ENCODE data around the gene INHBE. TPM values are rescaled to one million over a fixed set of nuclear protein-coding genes. Genes with fewer than 3 reads are reported as not detected.
A peak's percentile ranks its signal among the peaks of the same experiment; 100 is the strongest.

Gene INHBE
- total RNA-seq, 2 donors from 2014 or later, result 0.18 to 0.23 TPM

GRCh38 chr12:57476993-57477709 is 22.0 kb downstream of the INHBE start:
- DNase-seq (ENCODE audit: low spot score in 2 of 2) (no peak), ATAC-seq (no peak)
- Mint-ChIP-seq H3K27ac (peak overlapping the region; percentile 98), H3K9me3 (no peaks in the 10 kb centered on the region), H3K36me3 (peaks cover 34 to 55% of the 10 kb centered on the region in 2 donors)

DNA sequence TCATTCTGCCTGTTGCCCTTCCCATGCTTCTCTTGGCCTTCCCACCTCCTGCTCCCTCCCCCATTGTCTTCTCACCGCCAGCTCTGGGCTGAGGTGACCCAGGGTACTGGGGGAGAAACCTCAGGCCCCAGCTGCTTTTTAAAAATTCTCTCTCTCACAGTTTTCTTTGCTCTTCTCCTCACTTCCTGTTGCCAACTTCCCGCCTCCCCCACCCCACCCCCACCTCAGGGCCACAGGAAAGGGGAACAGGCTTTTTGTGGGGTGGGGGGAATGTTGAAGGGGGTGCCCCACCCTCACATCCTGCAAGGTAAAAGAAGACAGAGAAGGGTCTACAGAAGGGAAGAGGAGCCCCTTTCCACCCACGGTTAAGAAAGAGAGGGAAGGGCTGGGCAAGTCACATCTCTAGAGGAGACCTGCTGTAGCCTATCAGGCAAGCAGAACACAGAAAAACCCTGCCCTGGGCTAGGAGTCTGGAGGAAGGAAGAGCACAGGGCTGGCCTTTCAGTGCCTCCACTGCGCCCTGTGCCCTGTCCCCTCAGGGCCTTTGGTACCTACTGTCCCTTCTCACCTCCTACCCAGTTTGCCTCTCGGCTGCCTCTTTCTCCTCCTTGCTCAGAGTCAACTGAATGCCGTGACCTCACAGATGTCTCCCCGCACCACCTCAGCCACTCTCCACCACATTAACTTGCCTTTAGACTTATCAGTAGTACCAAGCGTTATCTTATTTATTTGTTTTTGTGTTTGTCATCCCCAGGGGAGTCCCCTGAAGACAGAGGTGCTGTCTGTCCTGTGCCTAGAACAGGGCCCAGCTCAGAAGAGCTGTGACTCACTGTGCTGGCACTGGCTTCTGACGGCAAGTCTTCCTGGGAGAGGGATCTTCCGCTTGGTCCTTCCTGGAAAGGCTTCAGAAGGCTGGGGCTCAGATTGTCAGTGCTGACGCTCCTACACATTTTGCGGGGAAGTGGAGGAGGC is 22.9 kb downstream of the INHBE start:
- DNase-seq (ENCODE audit: low spot score in 2 of 2) (peak; percentile 49 to 77), ATAC-seq (peak; percentile 58 to 67)
- H3K27ac Mint-ChIP-seq, result peak overlapping the region; percentile 98
- H3K36me3 Mint-ChIP-seq, result peaks cover 34 to 55% of the 10 kb centered on the region in 2 donors
- H3K9me3 Mint-ChIP-seq, result no peaks in the 10 kb centered on the region

GRCh38 chr12:57479043-57479375 is 23.9 kb downstream of the INHBE start:
- Mint-ChIP-seq H3K9me3 (no peaks in the 10 kb centered on the region), H3K27ac (peak overlapping the region; percentile 98), H3K36me3 (peaks cover 32 to 47% of the 10 kb centered on the region in 2 donors)
- ATAC-seq, result no peak
- DNase-seq (ENCODE audit: low spot score in 2 of 2), result peak in 1 of 2 donors; percentile 13

DNA sequence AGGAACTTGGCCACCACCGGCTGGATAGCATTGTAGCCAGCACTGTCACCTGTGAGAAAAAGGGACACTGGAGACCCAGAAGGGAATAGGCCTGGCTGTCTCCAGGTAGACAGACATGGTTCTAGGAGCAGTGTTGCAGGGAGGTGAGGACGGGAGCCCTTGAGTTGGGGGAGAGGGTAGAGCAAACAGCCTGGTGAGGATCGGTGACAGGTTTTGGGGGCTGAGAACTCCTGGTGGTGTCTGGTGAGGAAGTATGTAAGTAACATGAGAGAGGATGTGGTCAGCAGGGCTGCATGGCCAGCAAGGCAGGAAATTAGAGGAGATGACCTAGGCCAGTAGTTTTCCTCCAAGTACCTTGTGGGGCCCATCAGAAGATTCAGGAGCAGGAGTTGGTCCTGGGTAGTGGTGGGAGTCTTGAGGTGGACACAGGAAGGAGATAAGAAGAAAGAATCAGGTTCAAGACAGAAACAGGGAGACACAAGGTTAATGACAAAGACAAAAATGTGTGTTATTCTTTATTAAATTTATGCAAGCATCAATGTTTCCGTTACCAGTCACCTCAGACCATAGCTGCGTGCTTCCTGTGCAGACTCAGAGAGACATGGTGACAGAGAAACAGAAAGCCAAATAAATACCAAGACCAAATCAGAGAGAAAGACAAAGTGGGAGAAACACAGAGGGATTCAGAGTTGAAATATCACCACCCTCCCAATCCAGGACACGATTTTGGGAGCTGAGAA is 24.4 kb downstream of the INHBE start, which contains the start of gene ARHGAP9:
TSS of gene ARHGAP9 (minus strand) at position 491 of the 740 bp plus-strand sequence. CDS start at position 31, 460 bp downstream.
- no peaks in the 10 kb centered on the region for H3K9me3 Mint-ChIP-seq
- peak in 1 of 2 donors; percentile 47 for DNase-seq (ENCODE audit: low spot score in 2 of 2)
- H3K36me3 Mint-ChIP-seq, result peaks cover 26 to 42% of the 10 kb centered on the region in 2 donors
- ATAC-seq, result peak; percentile 60 to 67
- peak within 1 kb of the TSS; percentile 98 for H3K27ac Mint-ChIP-seq

- Mint-ChIP-seq H3K36me3 (peaks cover 16 to 30% of the 10 kb centered on the region in 2 donors), H3K27ac (peak overlapping the region; percentile 75 to 98), H3K9me3 (no peaks in the 10 kb centered on the region)
- ATAC-seq, result no peak
- DNase-seq (ENCODE audit: low spot score in 2 of 2), result no peak
These were observed 26.6 kb downstream of the INHBE start for GRCh38 chr12:57481671-57482070.

DNA sequence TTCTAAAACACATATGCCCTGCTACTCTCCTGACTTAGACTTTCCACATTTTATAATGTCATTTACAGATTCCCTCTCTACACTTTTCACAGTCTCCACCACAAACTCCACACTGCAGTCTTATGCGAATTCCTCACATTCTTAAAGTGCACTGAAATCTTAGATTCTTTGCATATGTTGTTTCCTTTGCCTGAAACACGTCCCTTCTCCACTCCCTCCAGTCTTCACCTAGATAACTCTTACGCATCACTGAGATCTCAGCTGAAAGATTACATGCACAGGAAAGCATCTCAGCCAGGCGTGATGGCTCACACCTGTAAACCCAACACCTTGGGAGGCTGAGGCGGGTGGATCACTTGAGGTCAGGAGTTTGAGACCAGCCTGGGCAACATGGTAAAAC is 28.4 kb downstream of the INHBE start:
- no peaks in the 10 kb centered on the region for H3K9me3 Mint-ChIP-seq
- DNase-seq (ENCODE audit: low spot score in 2 of 2) (no peak), ATAC-seq (no peak)
- no peak overlapping the region for H3K27ac Mint-ChIP-seq
- H3K36me3 Mint-ChIP-seq, result peaks cover 11 to 19% of the 10 kb centered on the region in 2 donors

DNA sequence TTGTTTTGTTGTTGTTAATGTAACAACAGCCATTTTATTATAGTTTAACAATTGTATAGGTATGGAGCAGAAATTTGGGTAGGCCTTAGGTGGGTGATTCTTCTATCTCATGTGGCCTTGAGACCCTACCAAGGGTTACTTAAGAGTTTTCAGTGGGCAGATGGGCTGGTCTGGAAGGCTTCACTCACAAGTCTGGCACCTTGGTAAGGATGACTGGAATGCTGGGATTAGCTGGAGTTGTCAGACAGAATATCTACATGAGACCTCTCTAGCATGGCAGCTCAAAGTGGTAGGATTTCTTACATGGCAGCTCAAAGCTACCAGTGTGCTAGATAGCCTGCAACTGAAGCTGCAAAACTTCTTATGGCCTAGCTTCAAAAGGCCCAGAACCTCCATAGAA is 30.6 kb downstream of the INHBE start:
- DNase-seq (ENCODE audit: low spot score in 2 of 2), result no peak
- Mint-ChIP-seq H3K36me3 (peaks cover 25 to 27% of the 10 kb centered on the region in 2 donors), H3K9me3 (no peaks in the 10 kb centered on the region), H3K27ac (no peak overlapping the region)
- no peak for ATAC-seq

DNA sequence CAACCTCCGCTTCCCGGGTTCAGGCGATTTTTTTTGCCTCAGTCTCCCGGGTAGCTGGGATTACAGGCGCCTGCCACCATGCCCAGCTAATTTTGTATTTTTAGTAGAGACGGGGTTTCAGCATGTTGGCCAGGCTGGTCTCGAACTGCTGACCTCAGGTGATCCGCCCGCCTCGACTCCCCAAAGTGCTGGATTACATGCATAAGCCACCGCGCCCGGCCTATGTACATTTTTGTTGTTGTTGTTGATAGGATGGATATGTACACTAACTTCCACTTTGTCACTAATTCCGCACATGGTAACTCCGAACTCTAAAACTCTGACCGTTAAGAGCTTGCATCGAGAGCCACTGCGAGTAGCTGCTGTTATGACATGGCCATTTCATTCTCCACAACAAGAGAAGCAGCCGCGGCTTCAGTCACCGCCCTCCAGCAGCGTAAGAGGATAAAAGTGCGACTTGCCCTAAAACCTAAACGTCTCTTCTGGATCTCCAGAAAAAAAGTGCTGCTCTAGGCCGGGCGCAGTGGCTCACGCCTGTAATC is 32.0 kb downstream of the INHBE start:
- DNase-seq (ENCODE audit: low spot score in 2 of 2), result no peak
- ATAC-seq, result no peak
- Mint-ChIP-seq H3K36me3 (peaks cover 36 to 38% of the 10 kb centered on the region in 2 donors), H3K27ac (peak overlapping the region; percentile 95 to 98), H3K9me3 (no peaks in the 10 kb centered on the region)

GRCh38 chr12:57487597-57488401 is 32.7 kb downstream of the INHBE start, which contains the start of gene MARS1:
TSS of gene MARS1 (plus strand) at chr12:57488068. CDS start at chr12:57488091, 23 bp downstream.
- Mint-ChIP-seq H3K27ac (peak within 1 kb of the TSS; percentile 95 to 98), H3K9me3 (no peaks in the 10 kb centered on the region), H3K36me3 (peaks cover 36 to 44% of the 10 kb centered on the region in 2 donors)
- ATAC-seq (peak; percentile 95 to 98), DNase-seq (ENCODE audit: low spot score in 2 of 2) (peak; percentile 90 to 93)

- H3K27ac Mint-ChIP-seq, result peak overlapping the region; percentile 95 to 98
- ATAC-seq, result no peak
- no peak for DNase-seq (ENCODE audit: low spot score in 2 of 2)
- peaks cover 36 to 47% of the 10 kb centered on the region in 2 donors for H3K36me3 Mint-ChIP-seq
- no peaks in the 10 kb centered on the region for H3K9me3 Mint-ChIP-seq
These were observed 33.5 kb downstream of the INHBE start for GRCh38 chr12:57488402-57489156.

GRCh38 chr12:57489157-57489641 is 34.1 kb downstream of the INHBE start:
- Mint-ChIP-seq H3K27ac (peak overlapping the region; percentile 95 to 98), H3K36me3 (peaks cover 36 to 47% of the 10 kb centered on the region in 2 donors)

GRCh38 chr12:57490126-57490525 is 35.0 kb downstream of the INHBE start:
- Mint-ChIP-seq H3K9me3 (no peaks in the 10 kb centered on the region), H3K27ac (no peak overlapping the region), H3K36me3 (peaks cover 36 to 47% of the 10 kb centered on the region in 2 donors)
- ATAC-seq (no peak), DNase-seq (ENCODE audit: low spot score in 2 of 2) (no peak)

More at GRCh38 chr12:57489157-57489641, 34.1 kb downstream of the INHBE start:
- ATAC-seq (peak in 1 of 2 donors; percentile 16), DNase-seq (ENCODE audit: low spot score in 2 of 2) (no peak)
- H3K9me3 Mint-ChIP-seq, result no peaks in the 10 kb centered on the region

DNA sequence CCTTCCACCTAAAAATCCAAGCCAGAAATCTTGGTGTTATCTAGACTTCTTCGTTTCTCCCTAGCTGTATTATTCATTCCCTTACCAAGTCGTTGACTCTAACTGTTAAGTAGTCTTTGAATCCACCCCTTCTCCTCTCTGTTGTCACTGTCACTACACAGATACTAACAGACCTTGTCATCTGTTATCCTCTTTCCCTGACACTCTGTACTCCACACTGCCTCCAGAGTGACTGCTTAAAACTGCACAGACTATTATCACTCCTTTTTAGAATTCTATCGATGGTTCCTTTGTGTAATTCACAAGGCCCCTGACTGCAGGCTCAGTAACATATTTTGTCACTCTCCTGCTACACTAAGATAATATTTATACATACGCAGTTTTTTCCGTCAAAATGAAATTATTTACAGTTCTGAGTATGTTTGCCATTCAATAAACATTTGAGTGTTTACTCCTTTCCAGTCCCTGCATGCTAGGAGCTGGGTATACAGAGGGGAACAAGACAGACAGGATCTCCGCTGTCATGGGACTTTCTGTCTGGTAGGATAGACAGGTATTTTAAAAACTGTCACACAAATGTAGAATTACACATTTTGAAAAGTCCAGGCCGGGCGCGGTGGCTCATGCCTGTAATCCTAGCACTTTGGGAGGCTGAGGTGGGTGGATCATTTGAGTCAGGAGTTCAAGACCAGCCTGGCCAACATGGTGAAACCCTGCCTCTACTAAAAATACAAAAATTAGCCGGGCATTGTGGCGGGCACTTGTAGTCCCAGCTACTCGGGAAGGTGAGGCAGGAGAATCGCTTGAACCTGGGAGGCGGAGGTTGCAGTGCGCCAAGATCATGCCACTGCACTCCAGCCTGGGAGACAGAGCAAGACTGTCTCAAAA is 36.5 kb downstream of the INHBE start:
- Mint-ChIP-seq H3K27ac (peak overlapping the region in 1 of 2 donors; percentile 46), H3K36me3 (peaks cover 36 to 47% of the 10 kb centered on the region in 2 donors), H3K9me3 (no peaks in the 10 kb centered on the region)
- no peak for DNase-seq (ENCODE audit: low spot score in 2 of 2)
- ATAC-seq, result no peak
